ENCODE measurements around the gene ACOXL. TPM values are rescaled to one million over a fixed set of nuclear protein-coding genes. Genes with fewer than 3 reads are reported as not detected.

The ACOXL gene
- total and polyA plus RNA-seq, 10 of the 15 experiments (the other 5 are each of a cell fraction or from before 2014, with no cell fraction given): 0.05 to 1.3 (median 0.71) TPM

GRCh38 chr2:111017909-111018308 lies 285.5 kb downstream of the ACOXL start:
- ChIA-PET RAD21 (ENCODE audit: unreplicated experiment) (no interaction called here), CTCF (no interaction called here), SMC1A (ENCODE audit: uncharacterized antibody, unreplicated experiment) (no interaction called here), POLR2A (interaction anchor here (0.6 kb wide), 1 partner anchor 38 kb away, joined by 3 read pairs; no protein-coding TSS in a partner anchor)
- Histone ChIP-seq H3K4me3 (no peak overlapping the region), H3K36me3 (ENCODE audit: control insufficient read depth in 2 of 2, insufficient read depth in 2 of 2, low read length in 1 of 2) (no peaks in the 10 kb centered on the region), H3K27ac (ENCODE audit: control insufficient read depth, insufficient read depth) (no peak overlapping the region), H3K4me2 (ENCODE audit: control insufficient read depth, insufficient read depth) (no peak overlapping the region), H3K27me3 (replicated peaks in 1 of 2; ENCODE audit: control insufficient read depth in 2 of 2, insufficient read depth in 2 of 2, low read length in 1 of 2) (no peaks in the 10 kb centered on the region; a peak in 1 of 4 replicates), H4K20me1 (ENCODE audit: control insufficient read depth, insufficient read depth) (no peaks in the 10 kb centered on the region), H2AFZ (ENCODE audit: control insufficient read depth, low read depth, low read length) (no peak overlapping the region), H3K79me2 (ENCODE audit: control insufficient read depth, insufficient read depth, low read length) (no peaks in the 10 kb centered on the region), H3K4me1 (ENCODE audit: control insufficient read depth, insufficient read depth, low read length) (no peaks in the 10 kb centered on the region), H3K9me3 (replicated peaks; ENCODE audit: control insufficient read depth, insufficient read depth, low read length) (no peaks in the 10 kb centered on the region), H3K9ac (ENCODE audit: control insufficient read depth, insufficient read depth, low read length) (no peak overlapping the region)
- DNase-seq (ENCODE audit: low read depth, low spot score): no peak
- no TSS peak for BruUV-seq (replicated peaks)
- no peak for ATAC-seq
- TF ChIP-seq YY1 (IDR thresholded peaks at IDR 0.05; ENCODE audit: low read depth, low read length) (no peak), HDGF (IDR thresholded peaks at IDR 0.05) (no peak), MYB (IDR thresholded peaks at IDR 0.05; ENCODE audit: borderline replicate concordance, low read depth, low read length) (no peak), HSF1 (IDR thresholded peaks at IDR 0.05; ENCODE audit: low read depth, low read length) (no peak), TCF7 (IDR thresholded peaks at IDR 0.05; ENCODE audit: borderline replicate concordance) (no peak), NKRF (conservative IDR thresholded peaks at IDR 0.05) (no peak), KAT2A (conservative IDR thresholded peaks at IDR 0.05; ENCODE audit: control insufficient read depth, low read depth, low read length) (no peak), WRNIP1 (IDR thresholded peaks at IDR 0.05; ENCODE audit: borderline replicate concordance, low read depth, low read length) (no peak)
- in situ Hi-C loops (cut with MboI): no loop called here
- intact Hi-C loops (cut with micrococcal nuclease; ENCODE audit: unreplicated experiment): no loop called here
- FAIRE-seq: no peak
- 53% methylated on average over 3 of the region's 7 CpGs for WGBS (ENCODE audit: insufficient coverage, insufficient replicate concordance, low lambda C conversion rate, missing lambda C conversion rate)

Data from GM12878 (cell line).